NCI-H146 treated with DMSO at 0.1 percent for 48 hours (cell line): ENCODE measurements around the gene TRIM41.
"Not testable (repeated sequence)": the region's sequence is repeated elsewhere in the genome, so short reads cannot be mapped to it uniquely, and the experiment has no call there.

Experiments used
- DNase-seq: peaks from one replicate; lab custom pipeline; 2025; ENCODE audit not compliant: unreplicated experiment; lab: John Stamatoyannopoulos, UW

Gene TRIM41

DNA sequence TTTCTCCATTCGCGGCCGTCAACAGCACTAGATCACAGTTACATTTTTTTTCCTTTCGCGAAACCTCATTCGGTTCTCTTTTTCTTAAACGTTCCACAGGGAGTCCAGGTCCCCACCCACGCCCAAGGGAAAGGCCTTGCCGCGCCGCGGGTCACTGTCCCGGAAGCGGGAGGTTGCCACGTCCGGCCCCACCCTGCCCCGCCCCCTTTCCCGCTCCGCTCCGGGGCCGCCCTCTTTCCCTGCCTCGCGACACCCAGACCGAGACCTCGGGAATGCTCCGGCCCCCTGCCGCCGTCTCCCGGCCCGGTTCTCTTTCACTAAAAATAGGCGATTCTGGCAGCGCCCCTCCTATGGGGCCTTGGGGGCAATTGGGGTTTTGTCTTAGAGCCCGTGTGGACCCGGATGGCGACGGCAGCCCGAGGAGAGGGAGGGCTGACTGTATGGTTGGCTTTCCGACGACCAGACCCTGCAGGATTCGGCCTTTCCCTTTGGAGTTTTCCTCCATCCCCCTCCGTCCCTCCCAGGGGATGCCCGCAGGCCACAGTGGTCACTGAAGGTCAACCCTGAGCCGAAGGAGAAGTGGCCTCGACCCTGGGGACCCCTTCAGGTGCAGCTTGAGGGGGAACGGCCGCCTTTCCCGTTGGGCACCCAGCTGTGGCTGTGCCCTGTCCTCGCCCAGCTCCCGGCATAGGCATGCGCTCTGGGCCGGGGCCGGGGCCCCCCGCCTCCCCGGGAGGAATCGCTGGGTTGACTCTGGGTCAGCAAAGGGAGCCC, 23.4 kb downstream of the TRIM41 start:
- no peak for DNase-seq

DNA sequence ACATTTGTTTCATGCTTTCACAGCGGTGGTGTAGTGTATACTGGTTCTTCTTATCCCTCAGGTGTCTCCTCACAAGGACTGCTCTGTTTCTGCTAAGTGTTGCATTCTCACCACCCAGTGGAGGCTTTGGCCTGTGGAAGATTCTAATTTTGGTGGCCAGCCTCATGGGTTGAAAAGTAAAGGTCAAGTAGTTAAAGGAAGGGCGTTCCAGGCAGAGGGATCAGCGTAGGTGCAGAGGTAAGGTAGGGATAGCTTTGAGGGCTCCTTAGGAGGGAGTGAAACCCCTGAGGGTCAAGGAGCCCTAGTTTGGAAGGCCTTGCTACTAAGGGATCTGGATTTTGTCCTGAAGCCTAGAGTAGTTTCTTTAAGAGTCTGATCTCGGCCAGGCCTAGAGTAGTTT, 25.2 kb downstream of the TRIM41 start:
- no peak for DNase-seq

DNA sequence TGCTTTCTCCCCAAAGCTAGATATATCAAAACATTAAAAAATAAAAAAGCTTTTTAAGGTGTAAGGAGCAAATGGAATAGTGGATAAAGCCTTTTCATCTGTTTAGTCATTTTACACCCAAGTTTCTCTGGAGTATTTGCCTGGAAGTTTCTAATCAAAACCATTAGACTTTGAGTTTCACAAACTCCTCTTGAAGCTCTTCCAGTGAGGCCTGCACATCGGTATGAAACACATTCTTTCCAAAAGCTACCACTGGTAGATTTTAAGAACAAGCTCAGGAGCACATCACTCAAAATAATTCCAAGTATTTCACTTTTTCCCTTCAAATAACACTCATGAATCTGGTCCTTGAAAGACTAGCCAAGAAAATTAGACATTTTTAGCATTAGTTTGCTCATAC, 32.2 kb downstream of the TRIM41 start:
- no peak for DNase-seq

DNA sequence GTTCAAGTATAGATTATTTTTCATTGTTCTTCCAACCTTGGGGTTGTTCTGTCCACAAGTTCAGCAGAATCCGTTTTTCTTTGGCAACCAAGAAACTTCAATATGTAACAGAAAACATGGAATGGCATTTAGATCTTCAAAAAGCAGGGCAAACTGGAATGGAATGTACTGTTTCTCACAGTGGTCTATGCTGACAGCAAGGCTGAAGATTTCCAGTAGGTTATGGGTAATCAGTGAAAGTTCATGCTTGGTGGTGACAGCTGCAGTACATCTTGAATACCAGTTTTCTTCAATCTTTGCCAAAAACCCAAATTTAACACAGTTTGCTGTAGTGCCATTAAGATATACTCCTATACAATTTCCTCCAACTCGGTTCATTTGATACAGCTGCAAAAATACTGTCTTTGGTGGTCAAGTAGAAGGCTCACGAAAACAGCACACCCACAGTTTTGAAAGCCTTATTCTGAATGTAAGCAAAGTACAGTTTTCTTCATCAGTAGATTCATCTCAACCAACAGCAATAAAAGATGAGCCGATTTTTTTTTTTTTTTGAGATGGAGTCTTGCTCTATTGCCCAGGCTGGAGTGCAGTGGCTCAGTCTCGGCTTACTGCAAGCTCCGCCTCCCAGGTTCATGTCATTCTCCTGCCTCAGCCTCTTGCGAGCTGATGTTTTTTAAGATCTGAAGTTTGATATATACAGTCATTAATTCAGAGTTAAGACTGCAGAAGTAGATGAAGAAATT, 32.9 kb downstream of the TRIM41 start:
- no peak for DNase-seq

DNA sequence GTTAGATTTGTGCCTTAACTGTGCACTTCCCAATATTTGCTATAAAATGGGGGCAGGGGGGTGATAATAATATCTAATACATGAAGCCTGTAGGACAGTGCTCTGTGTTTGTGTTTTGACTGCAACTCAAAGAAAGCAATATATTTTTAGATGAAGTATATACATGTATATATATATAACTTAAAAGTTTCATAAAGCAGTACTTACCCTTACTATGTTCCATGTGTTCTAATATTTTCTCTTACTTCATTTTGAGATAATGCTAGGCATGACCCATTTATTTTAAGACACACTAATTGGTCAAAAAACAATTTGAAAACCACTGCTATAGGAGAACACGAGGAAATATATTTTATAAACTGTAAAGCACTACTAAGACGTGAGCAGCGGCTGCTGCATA, 35.5 kb downstream of the TRIM41 start:
- no peak for DNase-seq

DNA sequence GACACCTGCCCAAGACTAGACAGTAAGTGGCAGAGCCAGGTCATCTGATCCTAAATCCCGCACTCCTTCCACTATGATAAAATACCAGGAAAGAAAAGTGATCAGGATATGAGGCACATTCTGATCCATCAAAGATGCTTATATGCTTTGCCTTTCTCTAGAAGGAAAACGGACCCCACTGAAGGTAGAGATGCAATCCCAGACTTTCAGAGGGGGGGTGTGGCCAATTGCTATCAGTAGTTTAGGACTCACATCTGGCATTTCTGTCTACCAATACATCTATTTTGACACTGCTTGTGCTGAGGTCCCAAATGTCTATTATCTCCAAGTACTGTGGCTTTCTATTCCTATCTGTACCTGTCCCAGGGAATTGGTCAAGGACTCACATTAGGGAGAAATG, 36.2 kb downstream of the TRIM41 start:
- DNase-seq = no peak

DNA sequence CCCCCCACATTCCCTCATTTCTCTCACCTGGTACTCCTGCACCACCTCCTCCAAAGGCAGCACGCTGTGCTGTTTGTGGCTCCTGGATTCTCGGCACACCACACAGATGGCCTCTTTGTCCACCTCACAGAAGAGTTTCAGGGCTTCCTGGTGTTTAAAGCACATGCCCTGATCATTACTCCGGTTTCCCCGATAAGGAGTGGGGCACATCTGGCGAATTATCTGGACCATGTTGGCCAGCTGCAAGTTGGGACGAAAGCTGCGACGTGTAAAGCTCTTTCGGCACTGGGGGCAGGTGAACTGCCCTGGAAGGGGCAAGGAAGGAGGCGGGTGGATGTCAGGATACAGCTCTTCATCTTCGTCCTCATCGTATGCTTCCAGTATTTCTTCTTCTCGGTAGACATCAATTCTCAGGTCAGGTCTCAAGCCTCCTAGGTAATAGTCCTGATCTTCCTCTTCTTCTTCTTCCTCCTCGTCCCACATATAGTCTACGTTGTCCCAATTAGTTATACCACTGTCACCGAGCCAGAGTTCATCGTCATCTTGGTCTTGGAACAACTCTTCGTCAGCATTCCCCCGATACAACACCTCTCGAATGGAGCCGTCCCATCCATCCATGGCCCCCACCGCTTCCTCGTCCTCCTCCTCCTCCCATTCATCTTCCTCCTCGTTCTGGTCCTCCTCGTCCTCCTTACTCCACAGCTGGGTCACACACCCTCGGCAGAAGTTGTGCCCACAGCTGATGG, 37.1 kb downstream of the TRIM41 start:
- DNase-seq = no peak

DNA sequence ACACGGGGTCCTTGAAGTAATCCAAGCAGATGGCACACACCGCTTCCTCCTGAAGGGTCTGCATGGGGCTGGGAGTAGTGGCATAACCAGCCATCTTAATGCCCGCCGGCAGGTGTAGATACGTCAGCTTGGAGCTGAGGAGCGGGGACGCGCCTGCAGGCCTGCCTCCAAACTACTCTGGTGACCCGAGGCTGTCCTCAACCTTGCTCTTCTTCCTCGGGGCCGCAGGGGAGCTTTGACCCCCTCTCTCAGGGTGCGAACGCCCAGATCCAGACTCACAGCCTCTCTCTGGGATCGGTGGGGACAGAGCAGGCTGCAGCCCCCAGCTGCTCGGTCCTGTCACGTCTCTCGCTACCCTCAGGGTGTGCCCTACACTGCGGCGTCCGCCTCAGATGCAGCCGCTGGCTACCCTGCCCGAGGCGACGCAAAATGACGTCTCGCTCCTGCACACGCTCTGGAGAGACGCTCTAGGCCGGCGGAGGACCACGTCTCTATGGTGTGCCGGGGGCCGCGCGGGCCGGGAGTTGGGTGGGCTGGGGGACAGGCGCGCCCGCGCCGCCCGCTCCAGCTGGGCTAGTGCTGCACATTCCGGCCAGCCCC, 37.7 kb downstream of the TRIM41 start, which contains the start of gene TRIM52:
TRIM52 (minus strand) TSS at position 424 of the 600 bp plus-strand sequence; CDS start at position 94, 330 bp downstream.
- no peak for DNase-seq

DNA sequence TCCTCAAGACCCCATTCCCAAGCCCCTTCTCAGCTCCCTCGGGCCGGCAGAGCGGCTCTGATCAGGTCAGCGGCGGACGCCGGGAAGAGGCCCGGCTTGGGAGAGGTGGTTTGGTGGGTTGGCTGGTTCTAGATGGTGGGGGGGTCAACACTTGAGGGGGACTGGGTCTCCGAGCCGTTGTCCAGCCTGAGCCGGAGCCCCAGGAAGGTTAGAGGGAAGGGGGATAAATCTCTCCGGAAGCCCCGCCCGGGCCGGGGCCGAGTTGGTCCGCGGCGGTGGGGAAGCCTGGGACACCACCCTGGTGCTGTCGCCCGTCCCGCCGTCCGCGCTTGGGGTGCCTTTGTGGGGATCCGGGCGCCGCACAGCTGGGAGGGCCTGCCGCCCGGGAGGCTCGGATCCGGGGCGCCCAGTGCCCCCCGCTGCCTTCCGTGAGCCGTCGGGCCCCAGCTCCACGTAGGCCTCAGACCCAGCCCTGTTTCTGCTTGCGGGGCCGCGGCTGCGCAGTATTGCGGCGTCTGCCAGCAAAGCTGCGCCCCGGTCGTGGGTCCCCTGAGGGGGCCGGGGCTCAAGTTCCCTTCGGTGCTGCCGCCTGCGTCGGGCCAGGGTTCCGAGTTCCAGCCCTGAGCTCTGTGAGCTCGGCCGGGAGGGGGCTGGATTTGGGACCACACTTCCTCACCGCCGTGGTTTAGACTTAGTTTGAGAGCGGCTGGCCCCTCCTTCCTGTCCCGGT, 38.4 kb downstream of the TRIM41 start:
- no peak for DNase-seq

DNA sequence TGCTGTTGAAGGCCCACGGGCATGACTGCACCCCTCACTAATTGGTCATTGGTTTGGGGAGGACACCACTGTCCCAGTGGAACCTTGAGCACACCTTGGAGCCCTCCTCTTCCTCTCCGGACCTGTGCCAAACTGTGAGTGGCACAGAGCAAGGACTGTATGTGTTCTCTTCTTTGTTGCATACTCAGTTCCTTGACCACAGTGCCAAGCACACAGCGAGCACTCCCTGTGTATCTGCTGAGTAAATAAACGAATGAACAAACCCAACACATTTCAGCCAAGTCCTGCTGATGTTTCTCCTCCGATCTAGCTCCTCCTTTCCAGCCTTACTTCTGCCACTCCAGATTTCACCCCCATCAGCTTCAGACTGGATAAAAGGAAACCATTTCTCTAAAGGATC, 40.6 kb downstream of the TRIM41 start:
- no peak for DNase-seq

DNA sequence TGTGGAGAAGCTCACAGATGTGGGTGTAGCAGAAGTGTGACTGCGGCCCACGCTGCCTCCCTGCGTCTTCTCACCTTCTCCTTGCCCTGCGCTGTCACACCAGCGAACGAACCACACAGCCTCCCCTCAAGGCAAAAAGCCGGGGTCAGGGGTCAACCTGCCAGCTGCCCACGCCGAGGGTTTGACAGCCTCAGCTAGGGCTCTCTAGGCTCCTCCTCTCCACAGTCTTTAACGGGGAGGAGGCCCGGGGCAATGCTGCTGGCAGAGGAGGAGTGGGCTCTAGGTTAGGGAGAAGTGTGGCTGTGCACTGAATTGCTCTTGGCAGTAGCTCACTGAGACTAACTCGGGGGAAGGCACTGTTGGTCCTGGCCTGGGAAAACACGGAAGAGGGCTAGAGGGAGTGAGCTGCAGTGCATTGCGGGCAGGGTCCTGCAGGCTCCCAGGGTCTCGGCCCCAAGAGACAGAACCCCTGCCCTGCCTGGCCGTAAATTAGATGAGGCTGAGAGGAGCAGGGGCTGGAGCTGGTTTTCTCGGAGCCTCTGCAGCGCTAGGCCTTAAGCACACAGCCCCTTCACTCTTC, 42.1 kb downstream of the TRIM41 start:
- DNase-seq = no peak

DNA sequence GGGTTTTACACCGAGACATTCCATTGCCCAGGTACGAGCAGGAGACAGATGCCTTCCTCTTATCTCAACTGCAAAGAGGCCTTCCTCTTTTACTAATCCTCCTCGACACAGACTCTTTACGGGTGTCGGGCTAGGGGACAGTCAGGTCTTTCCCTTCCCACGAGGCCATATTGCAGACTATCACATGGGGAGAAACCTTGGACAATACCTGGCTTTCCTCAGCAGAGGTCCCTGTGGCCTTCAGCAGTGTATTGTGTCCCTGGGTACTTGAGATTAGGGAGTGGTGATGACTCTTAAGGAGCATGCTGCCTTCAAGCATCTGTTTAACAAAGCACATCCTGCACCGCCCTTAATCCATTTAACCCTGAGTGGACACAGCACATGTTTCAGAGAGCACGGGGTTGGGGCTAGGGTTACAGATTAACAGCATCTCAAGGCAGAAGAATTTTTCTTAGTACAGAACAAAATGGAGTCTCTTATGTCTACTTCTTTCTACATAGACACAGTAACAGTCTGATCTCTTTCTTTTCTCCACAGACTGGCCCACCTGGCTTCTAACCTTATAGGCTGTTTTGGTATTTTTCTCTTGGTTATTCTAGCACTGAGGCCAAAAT, 44.3 kb downstream of the TRIM41 start:
- DNase-seq = not testable (repeated sequence)

DNA sequence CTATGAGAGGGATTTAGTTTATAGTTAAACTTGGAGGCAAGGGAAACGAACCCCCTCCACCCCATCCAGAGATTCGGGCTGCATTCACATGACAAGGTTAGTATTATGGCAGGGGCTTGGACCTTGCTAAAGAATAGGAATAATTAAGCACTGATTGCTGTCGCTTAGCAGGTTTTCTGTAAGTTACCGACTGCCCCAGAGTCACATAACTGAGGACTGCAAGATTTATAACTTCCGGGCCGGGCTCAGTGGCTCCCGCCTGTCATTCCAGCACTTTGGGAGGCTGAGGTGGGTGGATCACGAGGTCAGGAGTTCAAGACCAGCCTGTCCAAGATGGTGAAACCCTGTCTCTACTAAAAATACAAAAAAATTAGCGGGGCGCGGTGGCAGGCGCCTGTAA, 44.8 kb downstream of the TRIM41 start:
- DNase-seq = not testable (repeated sequence)

DNA sequence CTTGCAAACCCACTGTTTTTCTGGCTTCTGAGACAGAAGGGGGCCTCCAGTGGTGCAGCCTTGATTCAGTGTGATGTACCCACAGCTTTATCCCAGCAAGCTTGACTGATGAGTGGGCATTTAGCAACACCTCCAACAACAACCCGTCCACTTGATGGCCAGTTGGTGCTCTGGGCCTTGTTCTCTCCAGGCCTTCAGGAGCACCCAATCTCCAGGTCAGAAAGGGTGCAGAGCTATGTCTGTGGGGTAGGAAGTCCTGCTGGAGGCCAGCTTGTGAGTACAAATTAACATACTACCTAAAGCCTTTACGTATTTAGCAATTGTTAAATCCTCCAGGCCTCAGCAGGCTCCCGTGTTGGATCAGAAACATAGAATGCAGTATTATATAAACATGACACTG, 48.0 kb downstream of the TRIM41 start:
- no peak for DNase-seq

DNA sequence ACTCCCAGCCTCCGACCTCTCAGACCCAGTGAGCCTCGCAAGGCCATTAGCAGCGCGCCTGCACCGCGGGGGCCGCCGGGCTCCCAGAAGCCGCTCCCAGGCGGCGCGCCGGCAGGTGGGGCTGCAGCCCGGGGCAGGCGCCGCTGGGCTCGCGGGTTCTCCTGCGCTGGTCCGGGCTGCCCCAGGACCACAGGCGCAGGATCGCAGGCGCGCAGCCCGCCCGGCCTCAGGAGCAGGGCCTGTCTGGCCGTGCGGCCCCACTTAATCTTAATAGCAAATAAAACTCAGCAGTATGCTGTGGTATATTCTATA, 50.3 kb downstream of the TRIM41 start:
- DNase-seq = not testable (repeated sequence)

DNA sequence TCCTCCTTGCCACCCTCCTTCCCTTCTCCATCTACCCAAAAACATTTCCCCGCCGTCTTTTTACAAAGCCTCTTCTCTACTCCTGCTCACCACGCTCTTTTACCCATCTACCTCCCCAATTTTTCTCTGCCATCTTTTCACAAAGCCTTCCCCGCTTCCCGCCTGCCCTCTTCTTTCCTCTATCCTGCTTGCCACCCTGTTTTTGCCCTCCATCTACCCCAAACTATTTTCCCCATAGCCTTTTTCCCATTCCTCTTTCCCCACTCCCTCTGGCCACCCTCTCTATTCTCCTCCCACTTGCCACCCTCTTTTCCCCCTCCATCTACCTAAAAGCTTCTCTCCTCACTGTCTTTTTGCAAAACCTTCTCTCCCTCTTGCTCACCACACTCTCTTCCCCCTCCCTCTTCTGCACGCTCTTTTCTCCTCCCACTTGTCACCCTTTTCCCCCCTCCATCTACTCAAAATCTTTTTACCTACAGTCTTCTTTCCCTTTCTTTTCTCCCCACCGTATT, 57.2 kb downstream of the TRIM41 start:
- DNase-seq = no peak

DNA sequence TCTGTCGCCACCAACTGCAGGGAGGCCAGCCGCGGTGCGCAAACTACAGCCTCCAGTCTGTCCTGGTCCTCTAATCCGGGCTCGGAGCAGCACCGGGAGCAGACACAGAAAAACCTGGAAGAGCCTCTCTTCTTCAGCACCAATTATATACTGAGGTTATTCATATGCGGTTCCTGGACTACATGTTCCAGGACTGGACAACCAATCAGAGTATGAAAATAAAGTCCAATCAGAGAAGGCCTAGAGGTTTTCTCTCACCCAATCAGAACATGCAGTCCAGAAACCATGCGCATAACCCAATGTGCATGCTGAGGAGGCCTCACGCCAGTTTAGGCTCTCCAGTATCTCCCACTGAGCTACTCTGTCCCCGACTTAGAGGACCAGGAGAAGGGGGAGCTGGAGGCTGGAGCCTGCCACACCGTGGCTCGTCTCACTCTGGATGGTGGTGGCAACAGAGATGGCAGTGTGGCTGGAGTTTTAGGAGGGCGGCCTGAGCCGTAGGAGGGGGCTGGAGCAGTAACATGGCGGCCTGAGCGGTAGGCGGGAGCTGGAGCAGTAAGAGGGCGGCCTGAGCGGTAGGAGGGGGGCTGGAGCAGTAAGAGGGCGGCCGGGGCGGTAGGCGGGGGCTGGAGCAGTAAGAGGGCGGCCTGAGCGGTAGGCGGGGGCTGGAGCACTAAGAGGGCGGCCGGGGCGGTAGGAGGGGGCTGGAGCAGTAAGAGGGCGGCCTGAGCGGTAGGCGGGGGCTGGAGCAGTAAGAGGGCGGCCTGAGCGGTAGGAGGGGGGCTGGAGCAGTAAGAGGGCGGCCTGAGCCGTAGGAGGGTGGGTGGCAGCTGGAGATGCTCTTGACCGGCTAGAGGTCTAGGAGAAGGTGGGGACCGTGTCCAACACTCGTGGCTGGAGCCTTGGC, 58.2 kb downstream of the TRIM41 start:
- no peak for DNase-seq

DNA sequence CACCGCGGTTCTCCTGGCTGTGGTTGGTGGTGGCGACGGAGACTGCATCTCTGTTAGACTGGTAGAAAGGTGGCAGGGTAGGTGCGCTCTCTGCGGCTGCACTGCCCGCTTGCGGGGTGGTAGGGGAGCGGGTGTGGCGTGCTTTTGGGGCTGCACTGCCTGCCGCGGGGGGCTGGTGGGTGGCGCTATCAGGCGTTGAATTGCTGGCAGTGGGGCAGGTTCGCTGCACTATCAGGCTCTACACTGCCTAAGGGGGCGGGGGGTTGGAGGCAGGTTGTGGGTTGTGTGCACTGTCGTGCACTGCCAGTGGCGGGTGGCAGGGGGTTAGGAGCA, 58.9 kb downstream of the TRIM41 start:
- DNase-seq = no peak

DNA sequence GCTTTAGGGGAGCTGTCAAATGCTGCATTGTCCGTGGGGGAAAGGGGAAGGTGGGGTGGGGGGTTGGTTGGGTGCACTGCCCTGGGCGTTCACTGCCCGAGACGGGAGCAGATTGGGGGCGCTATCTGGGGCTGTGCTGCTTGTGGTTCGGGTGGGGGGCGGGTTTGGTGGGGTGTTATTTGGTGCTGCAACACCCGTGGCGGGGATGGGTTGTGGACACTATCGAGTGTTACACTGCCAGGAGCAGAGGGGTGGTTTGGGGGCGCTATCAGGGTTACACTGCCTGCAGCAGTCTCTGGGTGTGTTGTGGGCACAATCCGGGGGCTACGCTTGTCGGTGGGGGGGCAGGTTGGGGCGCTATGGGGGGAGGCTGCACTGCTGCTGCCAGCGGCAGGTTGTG, 59.3 kb downstream of the TRIM41 start:
- DNase-seq = not testable (repeated sequence)
